ENCODE data around the gene PHC2. TPM values are rescaled to one million over a fixed set of nuclear protein-coding genes. Genes with fewer than 3 reads are reported as not detected.
A peak's percentile ranks its signal among the peaks of the same experiment; 100 is the strongest.

PHC2 gene
- 56.3 and 60.7 TPM in 2 replicates for total RNA-seq (2014; rRNA removed; shearing (Covaris generic))

- DNase-seq (ENCODE audit: low spot score), result peak; percentile 96
These were observed at the start of gene PHC2 for GRCh38 chr1:33430692-33431593. TSS of gene PHC2 (minus strand) at chr1:33431095. CDS start at chr1:33375539, 55,556 bp downstream.

- DNase-seq (ENCODE audit: low spot score), result no peak
These were observed 46.6 kb upstream of the PHC2 start for GRCh38 chr1:33477451-33477850.

- DNase-seq (ENCODE audit: low spot score), result no peak
These were observed 43.0 kb upstream of the PHC2 start for GRCh38 chr1:33473900-33474299.

- peak; percentile 96 for DNase-seq (ENCODE audit: low spot score)
These were observed 41.5 kb upstream of the PHC2 start, which contains the start of gene ZSCAN20 for GRCh38 chr1:33472269-33472980. TSS of gene ZSCAN20 (plus strand) at chr1:33472645. CDS start at chr1:33479289, 6,644 bp downstream.

GRCh38 chr1:33471416-33471815, 40.5 kb upstream of the PHC2 start:
- no peak for DNase-seq (ENCODE audit: low spot score)

GRCh38 chr1:33470495-33471012, 39.7 kb upstream of the PHC2 start:
- peak; percentile 77 for DNase-seq (ENCODE audit: low spot score)

GRCh38 chr1:33469691-33470090, 38.8 kb upstream of the PHC2 start:
- no peak for DNase-seq (ENCODE audit: low spot score)

GRCh38 chr1:33468967-33469366, 38.1 kb upstream of the PHC2 start:
- DNase-seq (ENCODE audit: low spot score), result no peak

GRCh38 chr1:33468531-33468930, 37.6 kb upstream of the PHC2 start:
- DNase-seq (ENCODE audit: low spot score), result no peak

- DNase-seq (ENCODE audit: low spot score), result no peak
These were observed 37.1 kb upstream of the PHC2 start for GRCh38 chr1:33468011-33468410.

GRCh38 chr1:33466159-33466558, 35.3 kb upstream of the PHC2 start:
- no peak for DNase-seq (ENCODE audit: low spot score)

- no peak for DNase-seq (ENCODE audit: low spot score)
These were observed 34.4 kb upstream of the PHC2 start for GRCh38 chr1:33465316-33465715.

GRCh38 chr1:33464552-33464951, 33.7 kb upstream of the PHC2 start:
- DNase-seq (ENCODE audit: low spot score), result no peak

GRCh38 chr1:33462405-33463164, 31.7 kb upstream of the PHC2 start:
- DNase-seq (ENCODE audit: low spot score), result no peak

- no peak for DNase-seq (ENCODE audit: low spot score)
These were observed 30.2 kb upstream of the PHC2 start for GRCh38 chr1:33460947-33461629.

- DNase-seq (ENCODE audit: low spot score), result no peak
These were observed 29.2 kb upstream of the PHC2 start for GRCh38 chr1:33460144-33460543.

GRCh38 chr1:33459691-33460090, 28.8 kb upstream of the PHC2 start:
- DNase-seq (ENCODE audit: low spot score), result no peak

GRCh38 chr1:33456502-33456886, 25.6 kb upstream of the PHC2 start:
- DNase-seq (ENCODE audit: low spot score), result no peak

GRCh38 chr1:33455539-33456501, 24.9 kb upstream of the PHC2 start:
- peak; percentile 79 for DNase-seq (ENCODE audit: low spot score)

Data from H4 (cell line).